Amygdala (tissue), 56 donors: ENCODE results near the gene PPP1R8.

ENCODE experiments used
- DNase-seq, 56 donors: peaks; one replicate each; lab custom pipeline; 2025; lab: John Stamatoyannopoulos, UW

The PPP1R8 gene

DNA sequence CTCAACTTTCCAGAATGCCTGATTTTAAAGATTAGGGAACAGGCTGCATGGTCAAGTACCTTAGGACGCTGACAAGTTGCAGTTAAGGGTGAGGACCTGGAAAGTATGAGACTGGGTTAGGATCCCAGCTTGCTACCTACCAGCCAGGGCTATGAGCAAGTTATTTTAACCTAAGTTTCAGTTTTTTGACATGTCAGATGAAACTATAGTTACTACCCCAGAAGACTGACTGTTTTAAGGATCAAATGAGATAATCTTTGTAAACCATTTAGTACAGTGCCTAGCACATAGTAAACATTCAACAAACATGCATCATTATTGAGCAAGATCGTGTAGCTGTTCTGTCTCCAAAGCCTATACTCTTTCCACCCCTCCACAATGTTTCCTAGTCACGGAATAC is 56.2 kb downstream of the PPP1R8 start:
- no peak for DNase-seq

DNA sequence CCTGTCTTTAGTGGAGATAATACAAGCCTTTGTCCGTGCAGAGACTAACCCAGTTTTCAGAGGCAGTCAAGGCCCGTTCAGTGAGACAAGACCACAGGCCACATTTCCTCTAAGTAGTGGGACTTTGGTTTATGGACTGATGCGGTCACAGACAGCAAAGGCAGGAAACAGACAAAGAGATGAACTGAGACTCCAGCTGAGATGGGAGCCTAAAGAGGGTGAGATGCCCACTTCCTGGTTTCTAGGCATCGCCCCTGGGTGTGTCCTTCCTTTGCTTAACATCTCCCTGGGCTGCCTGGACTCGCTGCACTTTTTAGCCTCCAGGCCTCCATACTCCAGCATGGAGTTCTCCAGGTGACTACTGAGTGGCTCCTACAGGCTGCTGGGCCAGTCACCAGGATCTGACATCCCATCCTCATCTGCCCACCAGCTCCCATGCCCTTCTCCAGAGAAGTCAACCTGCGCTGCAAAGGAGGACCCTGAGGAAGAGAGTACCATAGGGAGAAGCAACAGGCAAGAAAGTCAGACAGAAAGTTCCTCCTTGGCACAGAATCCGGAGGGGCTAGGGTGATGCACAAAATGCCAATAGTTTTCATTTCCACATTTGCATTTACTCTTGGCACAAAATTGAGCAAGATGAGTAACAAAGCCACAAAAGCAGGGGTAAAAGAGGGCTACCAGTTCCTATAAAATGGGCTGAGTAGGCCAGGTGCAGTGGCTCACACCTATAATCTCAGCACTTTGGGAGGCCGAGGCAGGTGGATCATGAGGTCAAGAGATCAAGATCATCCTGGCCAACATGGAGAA is 56.8 kb downstream of the PPP1R8 start:
- peak in 1 of 56 donors; percentile 26 for DNase-seq

DNA sequence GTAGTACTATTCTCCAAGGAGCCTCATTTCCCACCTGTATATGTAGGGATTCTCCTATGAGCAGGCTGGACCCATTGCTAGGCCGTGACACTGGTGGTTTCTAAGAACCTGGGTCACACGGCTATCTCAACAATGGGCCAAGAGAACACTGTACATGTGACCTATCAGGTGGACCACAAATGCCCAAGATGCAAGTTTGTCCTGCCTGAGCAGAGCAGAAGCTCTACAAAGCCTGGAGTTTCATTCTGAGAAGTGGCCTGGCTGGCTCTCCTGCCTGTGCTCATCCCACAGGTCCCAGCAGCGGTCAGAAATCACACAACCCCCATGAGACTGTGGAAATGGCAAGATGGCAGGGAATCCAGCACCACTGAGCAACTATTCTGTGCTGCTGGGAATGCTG is 58.9 kb downstream of the PPP1R8 start:
- DNase-seq, result peak in 2 of 56 donors; percentile 13 to 17

DNA sequence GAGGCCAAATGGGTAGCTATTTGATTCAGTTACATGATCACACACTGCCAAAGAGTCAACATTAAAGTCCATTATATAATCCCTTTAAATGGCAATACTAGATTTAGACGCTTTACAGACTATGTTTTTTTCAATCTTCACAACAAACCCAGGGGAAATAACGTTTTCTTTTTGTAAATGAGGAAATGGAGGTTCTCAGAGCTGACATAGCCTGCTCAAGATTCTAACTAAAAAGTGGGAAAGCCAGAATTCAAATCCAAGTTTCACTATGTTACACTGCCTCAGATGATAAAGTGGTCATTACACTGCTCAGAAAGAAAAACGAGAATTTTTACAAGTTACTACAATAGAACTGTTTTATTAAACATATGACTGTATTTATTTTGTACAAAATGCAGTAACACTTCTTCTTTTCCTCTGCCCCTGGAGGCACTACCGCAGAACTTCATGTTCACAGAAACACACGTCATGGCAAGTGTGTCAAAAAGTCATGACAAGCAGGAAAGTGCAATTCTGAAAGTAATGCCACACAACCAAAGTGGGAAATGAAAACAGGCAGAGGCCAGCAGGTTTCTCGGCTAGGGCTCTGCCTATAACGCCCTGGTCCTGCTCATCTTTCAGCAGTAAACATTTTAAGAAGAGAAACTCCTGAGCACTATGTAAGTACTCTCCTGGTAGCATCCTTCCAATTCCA is 60.8 kb downstream of the PPP1R8 start:
- DNase-seq, result peak in 6 of 56 donors; percentile 7 to 41 (median 16)

DNA sequence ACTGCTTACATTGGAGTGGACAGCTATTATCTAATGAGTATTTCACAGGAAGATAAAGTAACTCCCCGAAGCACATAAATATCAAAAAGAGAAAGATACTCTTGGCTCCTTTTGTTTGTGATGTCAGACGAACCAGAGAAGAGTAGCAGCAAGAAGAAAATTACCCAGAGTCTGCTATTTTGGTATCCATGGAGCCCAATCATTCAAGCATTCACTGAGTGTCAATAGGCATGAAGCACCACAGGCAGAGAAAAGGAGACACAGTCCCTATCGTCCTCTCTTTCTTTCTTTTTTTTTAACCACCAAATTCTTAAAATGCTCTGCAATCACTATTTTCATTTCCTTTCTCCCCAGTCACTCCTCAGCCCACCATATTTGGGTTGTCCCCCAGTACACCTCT is 63.9 kb downstream of the PPP1R8 start:
- DNase-seq, result no peak
